ENCODE measurements around the gene SLC39A11. TPM values are rescaled to one million over a fixed set of nuclear protein-coding genes. Genes with fewer than 3 reads are reported as not detected.

SLC39A11 gene
- total RNA-seq, 2 experiments from 2014 or later, result 25.6 to 51.5 TPM

- Histone ChIP-seq H4K20me1 (ENCODE audit: insufficient read depth, low read length) (no peaks in the 10 kb centered on the region), H3K79me2 (ENCODE audit: insufficient read depth, low read depth, low read length) (no peaks in the 10 kb centered on the region), H3K9me3 (ENCODE audit: low read length) (peaks cover 6% of the 10 kb centered on the region; the same call in 1 of the 2 replicates), H3K4me2 (ENCODE audit: low read length) (peak overlapping the region; percentile 76), H3K4me3 (ENCODE audit: low read depth, low read length, poor library complexity, severe bottlenecking) (peak overlapping the region; percentile 55), H3K9me2 (ENCODE audit: insufficient read depth, low read length) (no peaks in the 10 kb centered on the region), H3K27ac (ENCODE audit: low read depth, low read length, poor library complexity, severe bottlenecking) (peak overlapping the region; percentile 96), H3K4me1 (ENCODE audit: insufficient read depth, low read length, poor library complexity, severe bottlenecking) (peaks cover 60% of the 10 kb centered on the region), H3K36me3 (ENCODE audit: insufficient read depth, low read length) (peaks cover 12% of the 10 kb centered on the region), H2AFZ (ENCODE audit: low read length) (peak overlapping the region; percentile 29; the same call in 1 of the 2 replicates)
- intact Hi-C loops (cut with micrococcal nuclease; ENCODE audit: unreplicated experiment), result loop anchor here (1.0 kb wide), 1 partner anchor 45 kb away; no protein-coding TSS in a partner anchor
- POLR2A ChIA-PET, result no interaction called here
- TF ChIP-seq EZH2phosphoT487 (IDR thresholded peaks at IDR 0.05; ENCODE audit: borderline replicate concordance, low read depth, low read length), result no peak
- TF ChIP-seq CTCF (conservative IDR thresholded peaks at IDR 0.05; ENCODE audit: low read length), result no peak
- CTCF ChIA-PET (ENCODE audit: unreplicated experiment), result no interaction called here
- BruUV-seq (replicated peaks), result no TSS peak
- peak; percentile 94 for DNase-seq (ENCODE audit: low spot score)
Measured at GRCh38 chr17:72772331-72772821, 320.1 kb downstream of the SLC39A11 start.

- CTCF ChIA-PET (ENCODE audit: unreplicated experiment), result no interaction called here
- Histone ChIP-seq H3K79me2 (ENCODE audit: insufficient read depth, low read depth, low read length) (no peaks in the 10 kb centered on the region), H3K4me1 (ENCODE audit: insufficient read depth, low read length, poor library complexity, severe bottlenecking) (peaks cover 60% of the 10 kb centered on the region), H3K27ac (ENCODE audit: low read depth, low read length, poor library complexity, severe bottlenecking) (peak overlapping the region; percentile 96), H3K9me3 (ENCODE audit: low read length) (peaks cover 11% of the 10 kb centered on the region; the same call in 1 of the 2 replicates), H4K20me1 (ENCODE audit: insufficient read depth, low read length) (no peaks in the 10 kb centered on the region), H3K36me3 (ENCODE audit: insufficient read depth, low read length) (peaks cover 16% of the 10 kb centered on the region), H3K4me3 (ENCODE audit: low read depth, low read length, poor library complexity, severe bottlenecking) (peak overlapping the region; percentile 55), H3K4me2 (ENCODE audit: low read length) (peak overlapping the region; percentile 76), H2AFZ (ENCODE audit: low read length) (peak overlapping the region; percentile 29; the same call in 1 of the 2 replicates), H3K9me2 (ENCODE audit: insufficient read depth, low read length) (no peaks in the 10 kb centered on the region)
- BruUV-seq (replicated peaks), result no TSS peak
- POLR2A ChIA-PET, result interaction anchor here (0.6 kb wide), 1 partner anchor 1372 kb away, joined by 3 read pairs; no protein-coding TSS in a partner anchor
- intact Hi-C loops (cut with micrococcal nuclease; ENCODE audit: unreplicated experiment), result loop anchor here (1.0 kb wide), 1 partner anchor 44 kb away; no protein-coding TSS in a partner anchor
- DNase-seq (ENCODE audit: low spot score), result peak; percentile 47
- TF ChIP-seq EZH2phosphoT487 (IDR thresholded peaks at IDR 0.05; ENCODE audit: borderline replicate concordance, low read depth, low read length), result no peak
- 0 out of 2 replicates have a peak, but pooled peaks have one; percentile 24 for TF ChIP-seq CTCF (conservative IDR thresholded peaks at IDR 0.05; ENCODE audit: low read length)
Measured at GRCh38 chr17:72771734-72772133, 320.8 kb downstream of the SLC39A11 start.

- ChIA-PET CTCF (ENCODE audit: unreplicated experiment) (no interaction called here), POLR2A (interaction anchor here (1.0 kb wide), 1 partner anchor 9 kb away, joined by 3 read pairs; no protein-coding TSS in a partner anchor)
- intact Hi-C loops (cut with micrococcal nuclease; ENCODE audit: unreplicated experiment), result no loop called here
- no peaks in the 10 kb centered on the region for H4K20me1 ChIP-seq (ENCODE audit: insufficient read depth, low read length)
- no peak overlapping the region for H3K27ac ChIP-seq (ENCODE audit: low read depth, low read length, poor library complexity, severe bottlenecking)
- H3K9me3 ChIP-seq (ENCODE audit: low read length), result peaks cover 11% of the 10 kb centered on the region; the same call in 1 of the 2 replicates
- H3K36me3 ChIP-seq (ENCODE audit: insufficient read depth, low read length), result peaks cover 9% of the 10 kb centered on the region
- BruUV-seq (replicated peaks), result no TSS peak
- no peak for DNase-seq (ENCODE audit: low spot score)
- no peaks in the 10 kb centered on the region for H3K79me2 ChIP-seq (ENCODE audit: insufficient read depth, low read depth, low read length)
- H3K4me3 ChIP-seq (ENCODE audit: low read depth, low read length, poor library complexity, severe bottlenecking), result no peak overlapping the region
- H3K4me1 ChIP-seq (ENCODE audit: insufficient read depth, low read length, poor library complexity, severe bottlenecking), result peaks cover 18% of the 10 kb centered on the region
- H3K9me2 ChIP-seq (ENCODE audit: insufficient read depth, low read length), result no peaks in the 10 kb centered on the region
- H3K4me2 ChIP-seq (ENCODE audit: low read length), result no peak overlapping the region
- no peak overlapping the region for H2AFZ ChIP-seq (ENCODE audit: low read length)
- TF ChIP-seq CTCF (conservative IDR thresholded peaks at IDR 0.05; ENCODE audit: low read length) (no peak), EZH2phosphoT487 (IDR thresholded peaks at IDR 0.05; ENCODE audit: borderline replicate concordance, low read depth, low read length) (no peak)
Measured at GRCh38 chr17:72766761-72767356, 325.6 kb downstream of the SLC39A11 start.

All from OCI-LY7 (cell line).